H9 (cell line): ENCODE data around the gene EEF1G. TPM values are rescaled to one million over a fixed set of nuclear protein-coding genes. Genes with fewer than 3 reads are reported as not detected.

Experiments used
- DNase-seq: peaks from one replicate; pipeline ENCODE4 v3.0.0-alpha.2; 2017
- H2AFZ ChIP-seq: one replicate; pipeline ENCODE4 v1.6.1; 2013; ENCODE audit warnings: mild to moderate bottlenecking, low read length, control low read depth, moderate library complexity
- H2AK5ac ChIP-seq: 2 replicates; pipeline ENCODE4 v1.6.1; 2013; ENCODE audit warnings: low read length, control low read depth, mixed read lengths; ENCODE audit not compliant: insufficient read length
- H2BK120ac ChIP-seq: one replicate; pipeline ENCODE4 v1.6.1; 2013; ENCODE audit warnings: low read depth, mild to moderate bottlenecking, low read length, control low read depth, inconsistent platforms; ENCODE audit not compliant: poor library complexity, severe bottlenecking
- H2BK12ac ChIP-seq: 2 replicates; pipeline ENCODE4 v1.6.1; 2013; ENCODE audit warnings: low read length, control low read depth, mixed read lengths, low read depth; ENCODE audit not compliant: insufficient read length
- H2BK15ac ChIP-seq: 2 replicates; pipeline ENCODE4 v1.6.1; 2013; ENCODE audit warnings: low read depth, low read length, control low read depth
- H2BK20ac ChIP-seq: one replicate; pipeline ENCODE4 v1.6.1; 2013; ENCODE audit warnings: low read depth, mild to moderate bottlenecking, low read length, control low read depth, inconsistent platforms; ENCODE audit not compliant: poor library complexity, severe bottlenecking
- H2BK5ac ChIP-seq: 2 replicates; pipeline ENCODE4 v1.6.1; 2013; ENCODE audit warnings: low read length, control low read depth, mixed read lengths; ENCODE audit not compliant: insufficient read length
- H3K14ac ChIP-seq: 2 replicates; pipeline ENCODE4 v1.6.1; 2013; ENCODE audit warnings: low read length, control low read depth; ENCODE audit not compliant: insufficient read depth
- H3K18ac ChIP-seq: 2 replicates; pipeline ENCODE4 v1.6.1; 2013; ENCODE audit warnings: low read depth, mild to moderate bottlenecking, mixed read lengths, low read length, control low read depth; ENCODE audit not compliant: insufficient read length
- H3K23ac ChIP-seq: 2 replicates; pipeline ENCODE4 v1.6.1; 2013; ENCODE audit warnings: low read length, control low read depth, mixed read lengths, low read depth; ENCODE audit not compliant: insufficient read length
- H3K23me2 ChIP-seq: 2 replicates; pipeline ENCODE4 v1.6.1; 2013; ENCODE audit warnings: low read depth, mild to moderate bottlenecking, mixed read lengths, low read length, control low read depth; ENCODE audit not compliant: insufficient read length, poor library complexity, severe bottlenecking
- H3K27ac ChIP-seq: 2 replicates; pipeline ENCODE4 v1.5.1; 2013; ENCODE audit warnings: low read length, control low read depth, mixed read lengths, low read depth; ENCODE audit not compliant: insufficient read length
- H3K27me3 ChIP-seq: 2 replicates; pipeline ENCODE4 v1.6.1; 2013; ENCODE audit warnings: low read length, control low read depth, inconsistent platforms; ENCODE audit not compliant: insufficient read depth
- H3K4ac ChIP-seq: 2 replicates; pipeline ENCODE4 v1.6.1; 2013; ENCODE audit warnings: low read depth, mild to moderate bottlenecking, control low read depth, inconsistent platforms, low read length, moderate library complexity
- H3K4me1 ChIP-seq: 2 replicates; pipeline ENCODE4 v1.6.1; 2013; ENCODE audit warnings: low read length, control low read depth, inconsistent platforms; ENCODE audit not compliant: insufficient read depth
- H3K4me2 ChIP-seq: 2 replicates; pipeline ENCODE4 v1.6.1; 2013; ENCODE audit warnings: low read length, control low read depth, mixed read lengths; ENCODE audit not compliant: insufficient read length, insufficient read depth
- H3K56ac ChIP-seq: 2 replicates; pipeline ENCODE4 v1.6.1; 2013; ENCODE audit warnings: low read depth, mild to moderate bottlenecking, mixed read lengths, low read length, control low read depth; ENCODE audit not compliant: insufficient read length
- H3K79me1 ChIP-seq: 2 replicates; pipeline ENCODE4 v1.6.1; 2013; ENCODE audit warnings: low read depth, mild to moderate bottlenecking, moderate library complexity, low read length, control low read depth, inconsistent platforms; ENCODE audit not compliant: insufficient read depth, poor library complexity, severe bottlenecking
- H3K79me2 ChIP-seq: 2 replicates; pipeline ENCODE4 v1.6.1; 2013; ENCODE audit warnings: low read length, control low read depth, inconsistent platforms; ENCODE audit not compliant: insufficient read depth
- H3K9ac ChIP-seq: 2 replicates; pipeline ENCODE4 v1.6.1; 2013; ENCODE audit warnings: low read length, control low read depth, mixed read lengths; ENCODE audit not compliant: insufficient read length; ENCODE audit errors: extremely low read depth
- H3K9me3 ChIP-seq: one replicate; pipeline ENCODE4 v1.6.1; 2013; ENCODE audit warnings: low read depth, low read length, inconsistent platforms; ENCODE audit not compliant: control insufficient read depth
- H3T11ph ChIP-seq: one replicate; pipeline ENCODE4 v1.6.1; 2013; ENCODE audit warnings: mild to moderate bottlenecking, low read length, control low read depth, inconsistent platforms
- H4K20me1 ChIP-seq: one replicate; pipeline ENCODE4 v1.6.1; 2013; ENCODE audit not compliant: control insufficient read depth, insufficient read length, insufficient read depth
- H4K5ac ChIP-seq: 2 replicates; pipeline ENCODE4 v1.6.1; 2013; ENCODE audit warnings: low read depth, mild to moderate bottlenecking, mixed read lengths, low read length, control low read depth; ENCODE audit not compliant: insufficient read length
- H4K8ac ChIP-seq: replicated peaks from 2 replicates; pipeline ENCODE4 v1.6.1; 2013; ENCODE audit warnings: low read length, control low read depth, mixed read lengths, low read depth; ENCODE audit not compliant: insufficient read length
- H4K91ac ChIP-seq: 2 replicates; pipeline ENCODE4 v1.6.1; 2013; ENCODE audit warnings: low read depth, mild to moderate bottlenecking, moderate library complexity, mixed read lengths, low read length, control low read depth; ENCODE audit not compliant: insufficient read length
- H3K27ac Mint-ChIP-seq, 3 experiments: 2 replicates in 2 of 3; 3 replicates in 1 of 3; pipeline ENCODE4 v1.8.0; 2020 to 2021; ENCODE audit warnings: mixed read lengths in 3 of 3, mild to moderate bottlenecking in 1 of 3, moderate library complexity in 1 of 3
- H3K27me3 Mint-ChIP-seq: 2 replicates; pipeline ENCODE4 v1.8.0; 2021; ENCODE audit warnings: low read depth, mild to moderate bottlenecking, moderate library complexity, mixed read lengths
- H3K36me3 Mint-ChIP-seq, 3 experiments: 2 replicates in 2 of 3; 3 replicates in 1 of 3; pipeline ENCODE4 v1.8.0; 2020 to 2021; ENCODE audit warnings: low read depth in 3 of 3, mixed read lengths in 3 of 3; ENCODE audit not compliant: insufficient read depth in 1 of 3
- H3K4me1 Mint-ChIP-seq, 2 experiments: 2 replicates each; pipeline ENCODE4 v1.8.0; 2020; ENCODE audit warnings: mixed read lengths in 2 of 2
- H3K4me3 Mint-ChIP-seq, 2 experiments: 2 replicates in 1 of 2; 3 replicates in 1 of 2; pipeline ENCODE4 v1.8.0; 2020 to 2021; ENCODE audit warnings: mild to moderate bottlenecking in 2 of 2, mixed read lengths in 2 of 2, moderate library complexity in 1 of 2
- H3K9me3 Mint-ChIP-seq, 2 experiments: 2 replicates in 1 of 2; 3 replicates in 1 of 2; pipeline ENCODE4 v1.8.0; 2020; ENCODE audit warnings: mild to moderate bottlenecking in 2 of 2, mixed read lengths in 2 of 2, moderate library complexity in 1 of 2
- CTCF ChIP-seq: fragments of 200-600 bp; sonication (generic); conservative IDR thresholded peaks from 3 replicates; pipeline ENCODE4 v1.8.0; 2021; ENCODE audit warnings: antibody characterized with exemption, mild to moderate bottlenecking
- WGBS: extraction: QIAGEN DNeasy Blood & Tissue Kit; methylation state at CpG from one replicate; pipeline ENCODE4 v1.1.7; 2013; ENCODE audit warnings: missing lambda C conversion rate, low lambda C conversion rate, mixed read lengths; ENCODE audit not compliant: insufficient read length; ENCODE audit errors: extremely low coverage; 5-methylcytosine and 5-hydroxymethylcytosine counted together
- total RNA-seq: library from RNA; stranded (reverse); gene quantifications from 2 replicates; pipeline ENCODE4 v1.2.1, GENCODE V29; 2021

EEF1G gene
- total RNA-seq, 1 experiment from 2014 or later = 1,790 TPM

- Histone ChIP-seq H3K4me1 (no peaks in the 10 kb centered on the region), H3K4ac (no peak overlapping the region), H4K91ac (no peak overlapping the region), H4K8ac (no peak overlapping the region), H2BK120ac (no peak overlapping the region), H3K18ac (peak overlapping the region; percentile 35), H3K79me1 (peaks cover 8% of the 10 kb centered on the region), H4K5ac (no peak overlapping the region), H3K23ac (no peak overlapping the region), H3K14ac (peak overlapping the region; percentile 31; the same call in 1 of the 2 replicates), H3K79me2 (peaks cover 12% of the 10 kb centered on the region; the same call in 1 of the 2 replicates), H3K23me2 (peaks cover 13% of the 10 kb centered on the region), H2AFZ (no peak overlapping the region), H2AK5ac (no peak overlapping the region), H2BK5ac (no peak overlapping the region), H3K9me3 (no peaks in the 10 kb centered on the region), H3K4me2 (peak overlapping the region; percentile 98), H3K56ac (no peak overlapping the region), H4K20me1 (no peaks in the 10 kb centered on the region), H3T11ph (no peak overlapping the region), H3K9ac (peak overlapping the region; percentile 91), H2BK12ac (no peak overlapping the region), H2BK15ac (no peak overlapping the region), H2BK20ac (no peak overlapping the region), H3K27ac (no peak overlapping the region), H3K27me3 (no peaks in the 10 kb centered on the region)
- Mint-ChIP-seq H3K4me1 (peaks cover 37 to 38% of the 10 kb centered on the region in 2 experiments), H3K27ac (peak overlapping the region; percentile 84 to 99 (median 95)), H3K36me3 (peaks cover 42 to 75% (median 67%) of the 10 kb centered on the region in 3 experiments), H3K9me3 (no peaks in the 10 kb centered on the region), H3K4me3 (peak overlapping the region; percentile 99 to 100), H3K27me3 (no peaks in the 10 kb centered on the region)
- TF ChIP-seq CTCF = no peak
- WGBS = no CpG with 5 or more reads among the region's 33 CpGs
- DNase-seq = no peak
Measured at GRCh38 chr11:62574363-62575071, 826 bp upstream of the EEF1G start.
